Colon (tissue), 2 donors: Measurements from ENCODE around the gene EXD3.
"Not testable (repeated sequence)": the region's sequence is repeated elsewhere in the genome, so short reads cannot be mapped to it uniquely, and the experiment has no call there.

ENCODE experiments used
- FAIRE-seq: peaks from 2 replicates; lab custom pipeline; 2012; peaks lifted over from hg19 to GRCh38; lab: Jason Lieb, UNC
- donor health status: control.
- donor health status: control.

The EXD3 gene

DNA sequence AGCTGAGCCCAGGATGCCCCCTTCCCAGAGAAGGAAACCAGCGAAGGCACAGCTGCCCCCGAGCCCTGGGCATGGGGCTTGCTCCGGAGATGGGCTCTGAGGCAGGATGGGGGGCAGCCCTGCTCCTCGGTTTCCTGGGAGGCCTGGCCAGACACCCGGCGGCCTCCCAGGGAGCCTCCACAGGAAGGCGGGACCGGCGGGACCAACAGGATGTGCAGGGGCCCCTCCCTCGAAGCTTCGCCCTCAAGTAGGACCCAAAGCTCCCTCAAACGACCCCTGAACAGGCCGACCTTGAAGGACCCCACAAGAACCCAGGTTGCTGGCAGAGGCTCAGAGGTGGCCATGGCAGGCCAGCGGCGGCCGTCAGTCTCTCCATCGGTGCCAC is 11.7 kb downstream of the EXD3 start:
- no peak for FAIRE-seq

- no peak for FAIRE-seq
These were observed 12.1 kb downstream of the EXD3 start for GRCh38 chr9:137410891-137411249.

DNA sequence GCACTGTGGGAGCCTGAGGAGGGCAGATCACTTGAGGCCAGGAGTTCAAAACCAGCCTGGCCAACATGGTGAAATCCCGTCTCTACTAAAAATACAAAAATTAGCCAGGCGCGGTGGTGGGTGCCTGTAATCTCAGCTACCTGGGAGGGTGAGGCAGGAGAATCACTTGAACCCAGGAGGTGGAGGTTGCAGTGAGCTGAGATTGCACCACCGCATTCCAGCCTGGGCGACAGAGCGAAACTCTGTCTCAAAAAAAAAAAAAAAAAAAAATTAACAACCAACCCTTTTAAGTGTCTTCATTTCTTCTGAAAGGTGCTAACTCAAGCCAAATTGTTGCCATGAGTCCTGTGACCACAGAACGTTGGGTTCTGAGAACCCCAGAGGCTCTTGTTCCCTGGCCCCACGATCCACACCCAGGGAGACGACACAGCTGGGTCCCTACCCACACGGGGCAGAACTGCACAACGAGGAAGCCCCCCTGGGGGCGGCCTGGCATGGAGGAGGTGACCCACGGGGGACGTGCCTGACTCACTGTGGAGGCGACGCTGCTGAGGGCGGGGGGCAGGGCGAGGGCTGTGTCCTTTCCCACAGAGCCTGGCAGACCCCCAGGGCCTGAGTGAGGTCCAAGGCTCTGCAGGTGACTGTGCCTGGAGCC is 12.6 kb downstream of the EXD3 start:
- not testable (repeated sequence) for FAIRE-seq

GRCh38 chr9:137409515-137409914 is 13.4 kb downstream of the EXD3 start:
- FAIRE-seq, result no peak

DNA sequence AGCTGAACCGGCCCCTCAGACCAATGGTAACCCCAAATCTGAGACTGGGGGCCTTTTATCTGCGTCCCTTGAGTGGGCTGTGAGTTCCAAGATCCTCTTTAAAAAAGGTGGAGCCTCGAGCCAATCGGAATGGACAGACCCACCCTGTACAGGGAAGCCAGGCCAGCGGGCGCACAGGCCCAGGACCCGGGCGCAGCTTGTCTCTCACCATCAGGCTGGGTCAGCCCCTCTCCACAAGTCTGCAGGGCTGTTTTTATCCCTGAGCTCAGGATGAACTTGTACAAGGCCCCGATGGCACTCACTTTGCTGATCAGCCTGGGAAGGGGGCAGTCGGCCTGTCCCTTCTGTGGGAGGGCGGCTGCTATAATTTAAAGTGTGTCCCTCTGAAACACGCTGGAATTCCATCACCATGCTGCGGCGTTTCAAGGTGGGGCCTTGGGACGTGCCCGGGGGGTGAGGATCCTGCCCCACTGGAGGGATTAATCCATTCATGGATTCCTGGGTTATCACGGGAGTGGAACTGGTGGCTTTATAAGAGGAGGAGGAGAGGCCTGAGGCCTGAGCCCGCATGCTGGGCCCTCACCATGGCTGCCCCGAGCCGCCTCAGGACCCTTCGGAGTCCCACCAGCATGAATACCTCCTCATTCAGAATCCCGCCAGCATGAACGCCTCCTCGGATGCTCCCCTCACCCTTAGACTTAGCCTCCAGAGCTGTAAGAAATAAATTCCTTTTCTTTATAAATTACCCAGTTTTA is 14.1 kb downstream of the EXD3 start:
- FAIRE-seq, result no peak

DNA sequence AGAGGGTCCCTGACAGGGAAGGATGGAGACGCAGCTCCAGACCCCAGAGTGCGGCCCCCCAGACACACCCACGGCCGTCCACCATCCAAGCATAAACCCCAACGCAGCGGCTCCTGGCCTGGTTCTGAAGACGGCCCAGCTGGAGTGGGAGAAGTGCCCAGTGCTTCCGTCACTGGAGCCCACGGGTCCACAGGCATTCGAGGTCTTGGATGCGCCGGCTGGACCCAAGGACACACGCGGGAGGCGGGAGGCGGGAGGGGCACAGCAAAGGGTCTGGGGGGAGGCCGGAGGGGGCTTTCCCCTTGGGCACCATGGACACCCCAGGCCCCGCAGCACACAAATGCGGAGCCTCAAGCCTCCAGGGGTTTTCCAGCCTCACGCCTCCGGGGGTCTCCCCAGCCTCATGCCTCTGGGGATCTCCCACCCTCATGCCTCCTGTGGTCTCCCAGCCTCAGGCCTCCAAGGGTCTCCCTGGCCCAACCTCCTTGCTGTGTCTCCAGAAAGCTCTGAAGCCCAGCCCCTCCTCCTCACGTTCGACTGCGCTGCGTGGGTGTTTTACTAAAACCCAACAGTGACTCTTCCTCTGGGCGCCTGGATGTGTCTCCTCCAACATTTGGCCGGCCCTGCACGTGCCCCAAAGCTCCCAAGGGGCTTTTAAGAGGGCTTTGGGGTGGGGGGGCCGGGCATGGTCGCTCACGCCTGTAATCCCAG is 15.2 kb downstream of the EXD3 start:
- no peak for FAIRE-seq

- no peak for FAIRE-seq
These were observed 15.9 kb downstream of the EXD3 start for GRCh38 chr9:137406876-137407589.

GRCh38 chr9:137406085-137406760 is 16.7 kb downstream of the EXD3 start:
- FAIRE-seq, result no peak

GRCh38 chr9:137405677-137406081 is 17.3 kb downstream of the EXD3 start:
- no peak for FAIRE-seq

DNA sequence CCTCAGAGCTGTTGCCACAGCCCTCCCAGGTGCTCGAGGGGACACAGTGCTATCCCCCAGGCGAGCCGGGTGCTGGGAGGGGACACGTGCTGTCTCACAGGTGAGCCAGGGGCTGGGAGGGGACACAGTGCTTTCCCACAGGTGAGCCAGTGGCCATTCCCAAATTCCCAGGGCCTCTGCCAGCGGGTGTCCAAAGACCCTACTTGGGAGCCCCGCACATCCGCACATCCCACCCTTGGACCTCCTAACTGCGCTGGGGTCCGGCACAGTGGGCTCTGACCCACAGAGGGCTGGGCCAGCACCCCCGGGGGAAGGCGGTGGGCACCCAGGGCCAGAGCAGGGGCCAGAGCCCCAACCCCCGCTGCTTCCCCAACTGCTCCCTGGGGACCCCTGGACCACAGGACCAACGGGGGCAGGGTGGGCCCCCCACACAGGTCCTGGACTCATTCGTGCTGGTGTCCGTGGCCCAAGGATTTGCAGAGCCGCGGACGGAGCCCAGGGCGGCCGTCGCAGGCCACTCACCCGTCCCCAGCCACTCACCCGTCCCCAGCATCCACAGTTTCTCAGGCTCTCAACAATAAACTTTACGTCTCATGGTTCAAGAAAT is 17.9 kb downstream of the EXD3 start:
- no peak for FAIRE-seq

DNA sequence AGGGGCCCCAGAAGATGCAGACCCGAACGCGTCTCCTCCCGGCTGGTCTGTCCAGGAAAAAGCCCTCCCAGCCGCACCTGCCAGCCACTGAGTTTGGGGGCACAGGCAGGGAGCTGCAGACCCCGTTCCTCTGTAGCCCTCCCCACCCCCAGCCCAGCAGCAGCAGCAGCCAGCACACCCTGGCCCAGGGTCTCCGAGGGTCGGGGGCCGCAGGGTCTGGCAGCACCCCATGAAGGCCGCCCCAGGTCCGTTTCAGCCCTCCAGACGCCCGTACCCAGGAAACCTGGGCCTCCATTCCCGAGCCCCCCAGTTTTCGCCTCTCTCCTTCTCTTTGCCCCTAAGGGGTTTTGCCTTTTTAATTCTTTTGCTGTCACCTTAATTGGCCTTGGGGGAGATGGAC is 19.7 kb downstream of the EXD3 start:
- FAIRE-seq, result no peak

GRCh38 chr9:137402746-137403145 is 20.2 kb downstream of the EXD3 start:
- no peak for FAIRE-seq

DNA sequence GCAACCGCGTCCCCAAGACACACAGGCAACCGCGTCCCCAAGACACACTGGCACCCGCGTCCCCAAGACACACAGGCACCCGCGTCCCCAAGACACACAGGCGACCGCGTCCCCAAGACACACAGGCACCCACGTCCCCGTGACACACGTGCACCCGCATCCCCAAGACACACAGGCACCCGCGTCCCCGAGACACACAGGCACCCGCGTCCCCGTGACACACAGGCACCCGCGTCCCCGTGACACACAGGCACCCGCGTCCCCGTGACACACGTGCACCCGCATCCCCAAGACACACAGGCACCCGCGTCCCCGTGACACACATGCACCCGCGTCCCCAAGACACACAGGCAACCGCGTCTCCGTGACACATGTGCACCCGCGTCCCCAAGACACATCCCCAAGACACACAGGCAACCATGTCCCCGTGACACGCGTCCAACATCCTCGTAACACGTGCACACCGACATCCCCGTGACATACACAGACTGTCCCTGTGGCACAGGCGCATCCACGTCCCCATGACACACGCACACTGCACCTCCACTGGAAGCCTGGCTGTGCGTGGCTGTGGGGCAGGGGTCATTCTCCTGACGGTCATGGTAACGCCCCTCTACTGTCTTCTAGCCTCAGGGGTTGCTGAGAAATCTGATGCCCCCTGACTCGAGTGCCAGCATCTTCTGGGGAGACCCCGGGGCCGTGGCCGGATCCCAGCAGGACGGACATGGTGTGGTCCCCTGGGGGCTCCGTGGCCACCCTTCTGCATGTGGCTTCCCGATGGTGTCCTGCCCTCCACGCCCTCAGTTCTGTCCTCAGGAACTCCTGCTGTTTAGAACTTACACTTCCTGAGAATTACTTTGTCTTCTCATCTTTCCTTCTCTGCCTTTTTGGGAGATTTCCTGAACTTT is 24.1 kb downstream of the EXD3 start:
- FAIRE-seq, result no peak

GRCh38 chr9:137397675-137398423 is 25.1 kb downstream of the EXD3 start:
- no peak for FAIRE-seq

DNA sequence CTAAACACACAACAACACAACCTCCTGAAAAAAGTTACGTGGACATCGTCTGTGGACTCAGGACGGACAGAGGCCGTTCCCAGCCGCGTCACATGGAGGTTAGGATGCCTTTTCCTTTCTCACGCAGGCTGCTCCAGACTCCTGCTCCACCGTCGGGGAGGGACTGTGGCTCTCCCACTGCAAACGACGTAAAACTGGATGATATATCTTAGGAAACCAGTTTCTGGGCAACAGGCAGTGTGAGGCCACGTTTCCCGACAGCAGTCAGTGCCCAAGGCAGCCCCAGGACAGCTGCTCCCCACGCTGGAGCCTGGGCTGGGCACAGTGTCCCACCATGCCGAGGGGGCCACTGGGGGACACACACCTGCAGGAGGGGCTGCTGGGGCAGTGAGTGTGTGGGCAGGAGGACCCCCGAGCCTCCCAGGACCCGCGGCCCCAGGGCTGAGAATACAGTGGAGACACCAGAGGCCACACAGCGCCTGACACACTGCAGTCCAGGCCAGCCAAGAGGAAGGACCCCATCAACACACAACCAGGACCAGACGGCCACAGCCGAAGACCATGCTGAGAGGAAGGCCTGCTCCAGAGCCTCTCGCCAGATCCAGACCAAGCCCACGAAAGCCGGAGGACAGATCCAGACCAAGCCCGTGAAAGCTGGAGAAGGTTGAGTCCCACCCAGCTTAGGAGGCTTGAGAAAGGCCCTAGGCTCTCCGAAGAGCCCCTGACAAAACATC is 26.2 kb downstream of the EXD3 start:
- no peak for FAIRE-seq

GRCh38 chr9:137396227-137396626 is 26.7 kb downstream of the EXD3 start:
- FAIRE-seq, result no peak

DNA sequence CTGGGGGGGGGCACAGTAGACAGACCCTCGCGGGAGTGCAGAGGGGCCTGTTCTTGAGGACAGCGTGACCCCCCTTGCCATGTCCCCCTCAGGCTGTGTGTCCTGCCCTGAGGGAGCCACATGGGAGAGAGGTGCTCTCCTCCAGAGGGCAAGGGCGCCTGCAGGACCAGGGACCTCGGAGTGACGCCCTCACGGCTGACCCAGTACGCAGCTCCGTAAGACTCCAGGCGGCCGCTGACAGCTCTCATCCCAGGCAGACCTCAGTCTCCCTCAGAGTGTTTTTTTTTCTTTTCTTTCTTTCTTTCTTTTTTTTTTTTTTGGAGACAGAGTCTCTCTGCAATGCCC is 27.3 kb downstream of the EXD3 start:
- no peak for FAIRE-seq

GRCh38 chr9:137394866-137395665 is 27.9 kb downstream of the EXD3 start:
- no peak for FAIRE-seq
